ENCODE measurements around the gene ZNF133.

DNA sequence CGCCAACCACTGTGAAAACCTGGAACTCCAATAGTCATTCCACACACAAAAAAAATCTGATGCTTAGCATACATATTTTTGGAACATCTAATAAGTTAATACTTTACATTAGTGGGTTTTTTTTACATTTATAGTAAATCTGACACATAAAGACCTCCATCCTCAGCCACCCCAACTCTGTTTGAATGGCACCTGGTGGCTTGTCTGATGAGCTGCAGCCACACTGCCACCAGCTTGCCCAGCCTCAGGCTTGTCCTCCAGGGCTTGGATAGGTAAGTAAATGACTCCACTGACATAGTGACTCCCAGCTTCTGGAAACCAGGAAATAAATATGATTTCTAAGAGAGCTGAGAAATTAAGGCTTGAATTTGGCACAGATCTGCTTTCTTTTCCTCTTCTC is 71.5 kb downstream of the ZNF133 start:
- TF ChIP-seq, protein P1, sequence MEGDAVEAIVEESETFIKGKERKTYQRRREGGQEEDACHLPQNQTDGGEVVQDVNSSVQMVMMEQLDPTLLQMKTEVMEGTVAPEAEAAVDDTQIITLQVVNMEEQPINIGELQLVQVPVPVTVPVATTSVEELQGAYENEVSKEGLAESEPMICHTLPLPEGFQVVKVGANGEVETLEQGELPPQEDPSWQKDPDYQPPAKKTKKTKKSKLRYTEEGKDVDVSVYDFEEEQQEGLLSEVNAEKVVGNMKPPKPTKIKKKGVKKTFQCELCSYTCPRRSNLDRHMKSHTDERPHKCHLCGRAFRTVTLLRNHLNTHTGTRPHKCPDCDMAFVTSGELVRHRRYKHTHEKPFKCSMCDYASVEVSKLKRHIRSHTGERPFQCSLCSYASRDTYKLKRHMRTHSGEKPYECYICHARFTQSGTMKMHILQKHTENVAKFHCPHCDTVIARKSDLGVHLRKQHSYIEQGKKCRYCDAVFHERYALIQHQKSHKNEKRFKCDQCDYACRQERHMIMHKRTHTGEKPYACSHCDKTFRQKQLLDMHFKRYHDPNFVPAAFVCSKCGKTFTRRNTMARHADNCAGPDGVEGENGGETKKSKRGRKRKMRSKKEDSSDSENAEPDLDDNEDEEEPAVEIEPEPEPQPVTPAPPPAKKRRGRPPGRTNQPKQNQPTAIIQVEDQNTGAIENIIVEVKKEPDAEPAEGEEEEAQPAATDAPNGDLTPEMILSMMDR (conservative IDR thresholded peaks at IDR 0.05; ENCODE audit: low read length), result no peak
- TF ChIP-seq EZH2phosphoT487 (IDR thresholded peaks at IDR 0.05; ENCODE audit: borderline replicate concordance, low read depth, low read length), result no peak

Data from OCI-LY7 (cell line).